WTC11 (cell line): ENCODE results near the gene A1BG. TPM values are rescaled to one million over a fixed set of nuclear protein-coding genes. Genes with fewer than 3 reads are reported as not detected.

Experiments
- ATAC-seq: fragments of 200-7000 bp; cut with Tn5 transposase; 2 replicates; pipeline ENCODE4 v1.10.0; 2021; ENCODE audit warnings: mild to moderate bottlenecking, moderate library complexity
- CTCF ChIA-PET: fragments of 300-600 bp; sonication (Branson Sonifier 250); formaldehyde crosslinking; loops from one replicate; lab custom pipeline; 2021; ENCODE audit warnings: antibody characterized with exemption; lab: Charles Lee
- POLR2A ChIA-PET: fragments of 350-600 bp; sonication (Branson Sonifier 250); formaldehyde crosslinking; loops from one replicate; lab custom pipeline; 2021; ENCODE audit warnings: antibody characterized with exemption; lab: Charles Lee
- DNase-seq: peaks from one replicate; pipeline ENCODE4 v3.0.0; 2021; ENCODE audit warnings: low spot score
- H3K27ac Mint-ChIP-seq: 2 replicates; pipeline ENCODE4 v1.8.0; 2021; ENCODE audit warnings: mixed read lengths
- H3K27me3 Mint-ChIP-seq: 2 replicates; pipeline ENCODE4 v1.8.0; 2021; ENCODE audit warnings: low read depth, mild to moderate bottlenecking, moderate library complexity, mixed read lengths
- H3K36me3 Mint-ChIP-seq: 2 replicates; pipeline ENCODE4 v1.8.0; 2021; ENCODE audit warnings: mixed read lengths
- H3K4me1 Mint-ChIP-seq: 2 replicates; pipeline ENCODE4 v1.8.0; 2022; ENCODE audit warnings: mixed read lengths
- H3K4me3 Mint-ChIP-seq: 2 replicates; pipeline ENCODE4 v1.8.0; 2021; ENCODE audit warnings: mild to moderate bottlenecking, moderate library complexity, mixed read lengths
- H3K9me3 Mint-ChIP-seq: 2 replicates; pipeline ENCODE4 v1.8.0; 2021; ENCODE audit warnings: mixed read lengths
- ATF6 ChIP-seq: sonication (generic); formaldehyde crosslinking; IDR thresholded peaks from 2 replicates; pipeline ENCODE4 v1.8.1; 2023; ENCODE audit warnings: mild to moderate bottlenecking, missing genetic modification reagents
- CBFB ChIP-seq: sonication (generic); formaldehyde crosslinking; IDR thresholded peaks from 2 replicates; pipeline ENCODE4 v1.8.1; 2022; ENCODE audit warnings: mild to moderate bottlenecking, low read depth, missing genetic modification reagents
- FOXP4 ChIP-seq: sonication (generic); formaldehyde crosslinking; IDR thresholded peaks from 2 replicates; pipeline ENCODE4 v1.8.0; 2022; ENCODE audit warnings: mild to moderate bottlenecking, missing genetic modification reagents
- GRHL2 ChIP-seq: fragments of 250-450 bp; sonication (Bioruptor Pico); IDR thresholded peaks from 2 replicates; pipeline ENCODE4 v1.8.0; 2022; ENCODE audit warnings: mild to moderate bottlenecking, moderate library complexity; ENCODE audit not compliant: insufficient replicate concordance, severe bottlenecking
- NFATC4 ChIP-seq: fragments of 250-450 bp; sonication (Bioruptor Pico); IDR thresholded peaks from 2 replicates; pipeline ENCODE4 v1.9.0; 2021; ENCODE audit warnings: mild to moderate bottlenecking
- PREB ChIP-seq: sonication (generic); formaldehyde crosslinking; IDR thresholded peaks from 2 replicates; pipeline ENCODE4 v1.8.1; 2022; ENCODE audit warnings: mild to moderate bottlenecking, missing genetic modification reagents, moderate library complexity, borderline replicate concordance
- PRRX2 ChIP-seq: fragments of 250-450 bp; sonication (Bioruptor Pico); IDR thresholded peaks from 2 replicates; pipeline ENCODE4 v1.8.0; 2021; ENCODE audit warnings: mild to moderate bottlenecking
- SMAD4 ChIP-seq: sonication (generic); formaldehyde crosslinking; IDR thresholded peaks from 2 replicates; pipeline ENCODE4 v1.8.0; 2022; ENCODE audit warnings: mild to moderate bottlenecking, missing genetic modification reagents
- TEAD1 ChIP-seq: sonication (generic); formaldehyde crosslinking; IDR thresholded peaks from 2 replicates; pipeline ENCODE4 v1.8.0; 2022; ENCODE audit warnings: mild to moderate bottlenecking, missing genetic modification reagents
- ZBTB43 ChIP-seq: sonication (generic); formaldehyde crosslinking; IDR thresholded peaks from 2 replicates; pipeline ENCODE4 v1.8.1; 2023; ENCODE audit warnings: mild to moderate bottlenecking, missing genetic modification reagents
- ZNF263 ChIP-seq: sonication (generic); formaldehyde crosslinking; IDR thresholded peaks from 2 replicates; pipeline ENCODE4 v1.8.1; 2022; ENCODE audit warnings: low read depth, mild to moderate bottlenecking, moderate library complexity, missing genetic modification reagents
- total RNA-seq: library from RNA; stranded (reverse); gene quantifications from 3 replicates; pipeline ENCODE4 v1.2.3, GENCODE V29; 2021
- TF ChIP-seq, protein P1 (sequence below): sonication (generic); formaldehyde crosslinking; conservative IDR thresholded peaks from 2 replicates; pipeline ENCODE4 v1.8.1; 2023; ENCODE audit warnings: mild to moderate bottlenecking, low read depth, missing genetic modification reagents, moderate library complexity
- TF ChIP-seq, protein P2 (sequence below): sonication (generic); formaldehyde crosslinking; IDR thresholded peaks from 2 replicates; pipeline ENCODE4 v1.8.0; 2022; ENCODE audit warnings: mild to moderate bottlenecking, missing genetic modification reagents
- TF ChIP-seq, protein P3 (sequence below): fragments of 250-450 bp; sonication (Bioruptor Pico); IDR thresholded peaks from 2 replicates; pipeline ENCODE4 v2.1.2; 2022; ENCODE audit warnings: mild to moderate bottlenecking, moderate library complexity

The A1BG gene
- total RNA-seq, 1 experiment from 2014 or later, result 24.3 TPM

DNA sequence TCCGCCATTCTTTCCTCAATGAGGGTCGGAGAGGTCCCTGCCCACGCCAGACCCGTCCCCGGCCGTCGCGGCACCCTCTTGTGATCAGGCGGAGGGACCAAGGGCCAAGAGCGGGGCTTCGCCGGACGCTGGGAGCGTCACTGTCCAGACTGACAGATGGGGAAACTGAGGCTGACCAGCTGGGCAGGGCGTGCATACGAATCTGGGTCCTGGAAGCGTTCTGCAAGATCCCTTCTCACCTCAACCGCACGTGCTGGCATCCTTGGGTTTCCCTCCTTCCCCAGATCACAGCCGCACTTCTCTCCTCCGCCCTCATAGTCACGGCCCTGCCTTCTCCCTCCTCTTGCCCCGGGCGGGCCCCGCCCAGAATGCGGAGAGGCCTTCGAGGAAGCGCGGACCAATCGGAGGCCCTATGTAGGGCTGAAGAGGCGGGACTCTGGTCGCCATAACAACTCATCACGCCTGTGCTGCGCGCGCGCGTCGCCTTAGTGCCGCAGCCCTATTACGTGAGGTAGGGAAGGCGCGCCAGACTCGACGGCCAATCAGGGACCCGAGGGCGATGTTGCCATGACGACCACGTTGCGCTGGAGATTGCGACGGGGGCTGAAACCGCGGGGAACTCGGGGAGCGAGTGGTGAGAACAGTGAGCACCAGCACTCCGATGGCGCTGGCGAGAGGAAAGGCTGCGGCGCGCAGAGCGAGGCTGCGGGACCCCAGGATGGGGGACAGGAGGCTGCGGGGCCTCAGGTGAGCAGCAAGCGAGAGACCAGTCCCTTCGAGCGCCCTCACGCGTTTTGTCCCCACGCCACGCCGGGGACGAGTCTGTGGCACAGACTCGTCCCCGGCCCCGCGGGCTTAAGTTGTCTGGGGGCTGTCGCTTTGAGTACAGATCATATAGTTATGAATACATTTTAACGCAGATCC, 47.9 kb upstream of the A1BG start (continued):
- no peak for TF ChIP-seq ATF6 (CRISPR knock-in tag)
- no peak for TF ChIP-seq ZBTB43 (CRISPR knock-in tag)
- TF ChIP-seq, protein P1, sequence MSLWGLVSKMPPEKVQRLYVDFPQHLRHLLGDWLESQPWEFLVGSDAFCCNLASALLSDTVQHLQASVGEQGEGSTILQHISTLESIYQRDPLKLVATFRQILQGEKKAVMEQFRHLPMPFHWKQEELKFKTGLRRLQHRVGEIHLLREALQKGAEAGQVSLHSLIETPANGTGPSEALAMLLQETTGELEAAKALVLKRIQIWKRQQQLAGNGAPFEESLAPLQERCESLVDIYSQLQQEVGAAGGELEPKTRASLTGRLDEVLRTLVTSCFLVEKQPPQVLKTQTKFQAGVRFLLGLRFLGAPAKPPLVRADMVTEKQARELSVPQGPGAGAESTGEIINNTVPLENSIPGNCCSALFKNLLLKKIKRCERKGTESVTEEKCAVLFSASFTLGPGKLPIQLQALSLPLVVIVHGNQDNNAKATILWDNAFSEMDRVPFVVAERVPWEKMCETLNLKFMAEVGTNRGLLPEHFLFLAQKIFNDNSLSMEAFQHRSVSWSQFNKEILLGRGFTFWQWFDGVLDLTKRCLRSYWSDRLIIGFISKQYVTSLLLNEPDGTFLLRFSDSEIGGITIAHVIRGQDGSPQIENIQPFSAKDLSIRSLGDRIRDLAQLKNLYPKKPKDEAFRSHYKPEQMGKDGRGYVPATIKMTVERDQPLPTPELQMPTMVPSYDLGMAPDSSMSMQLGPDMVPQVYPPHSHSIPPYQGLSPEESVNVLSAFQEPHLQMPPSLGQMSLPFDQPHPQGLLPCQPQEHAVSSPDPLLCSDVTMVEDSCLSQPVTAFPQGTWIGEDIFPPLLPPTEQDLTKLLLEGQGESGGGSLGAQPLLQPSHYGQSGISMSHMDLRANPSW (CRISPR knock-in tag), result no peak
- TF ChIP-seq PRRX2 (CRISPR knock-in tag), result no peak
- TF ChIP-seq, protein P2, sequence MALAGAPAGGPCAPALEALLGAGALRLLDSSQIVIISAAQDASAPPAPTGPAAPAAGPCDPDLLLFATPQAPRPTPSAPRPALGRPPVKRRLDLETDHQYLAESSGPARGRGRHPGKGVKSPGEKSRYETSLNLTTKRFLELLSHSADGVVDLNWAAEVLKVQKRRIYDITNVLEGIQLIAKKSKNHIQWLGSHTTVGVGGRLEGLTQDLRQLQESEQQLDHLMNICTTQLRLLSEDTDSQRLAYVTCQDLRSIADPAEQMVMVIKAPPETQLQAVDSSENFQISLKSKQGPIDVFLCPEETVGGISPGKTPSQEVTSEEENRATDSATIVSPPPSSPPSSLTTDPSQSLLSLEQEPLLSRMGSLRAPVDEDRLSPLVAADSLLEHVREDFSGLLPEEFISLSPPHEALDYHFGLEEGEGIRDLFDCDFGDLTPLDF, result no peak; the same call in 1 of the 2 replicates
- no peak for TF ChIP-seq ZNF263 (CRISPR knock-in tag)
- TF ChIP-seq GRHL2 (CRISPR knock-in tag), result no peak
- TF ChIP-seq, protein P3, sequence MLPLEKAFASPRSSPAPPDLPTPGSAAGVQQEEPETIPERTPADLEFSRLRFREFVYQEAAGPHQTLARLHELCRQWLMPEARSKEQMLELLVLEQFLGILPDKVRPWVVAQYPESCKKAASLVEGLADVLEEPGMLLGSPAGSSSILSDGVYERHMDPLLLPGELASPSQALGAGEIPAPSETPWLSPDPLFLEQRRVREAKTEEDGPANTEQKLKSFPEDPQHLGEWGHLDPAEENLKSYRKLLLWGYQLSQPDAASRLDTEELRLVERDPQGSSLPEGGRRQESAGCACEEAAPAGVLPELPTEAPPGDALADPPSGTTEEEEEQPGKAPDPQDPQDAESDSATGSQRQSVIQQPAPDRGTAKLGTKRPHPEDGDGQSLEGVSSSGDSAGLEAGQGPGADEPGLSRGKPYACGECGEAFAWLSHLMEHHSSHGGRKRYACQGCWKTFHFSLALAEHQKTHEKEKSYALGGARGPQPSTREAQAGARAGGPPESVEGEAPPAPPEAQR (CRISPR knock-in tag), result no peak
- no peak for TF ChIP-seq CBFB (CRISPR knock-in tag)
- TF ChIP-seq FOXP4 (CRISPR knock-in tag), result no peak
- no peak for TF ChIP-seq NFATC4 (CRISPR knock-in tag)
- TF ChIP-seq TEAD1 (CRISPR knock-in tag), result no peak

GRCh38 chr19:58400316-58400915, 47.1 kb upstream of the A1BG start:
- no peak overlapping the region for H3K27ac Mint-ChIP-seq
- ATAC-seq (no peak), DNase-seq (no peak)

More at GRCh38 chr19:58400316-58400915, 47.1 kb upstream of the A1BG start:
- TF ChIP-seq SMAD4 (no peak), TEAD1 (CRISPR knock-in tag) (0 out of 2 replicates have a peak, but pooled peaks have one; percentile 1), PREB (CRISPR knock-in tag) (no peak)
- Mint-ChIP-seq H3K9me3 (no peaks in the 10 kb centered on the region), H3K36me3 (peaks cover 4% of the 10 kb centered on the region; the same call in 1 of the 2 replicates), H3K27me3 (peaks cover 36% of the 10 kb centered on the region), H3K4me1 (peaks cover 12% of the 10 kb centered on the region), H3K4me3 (peak overlapping the region; percentile 83)
- CTCF ChIA-PET, result interaction anchor here (1.0 kb wide), 1 partner anchor 119 kb away, joined by 3 read pairs; no protein-coding TSS in a partner anchor
- POLR2A ChIA-PET, result no interaction called here
